Spinal cord (tissue), 10 donors: ENCODE measurements around the gene DTHD1. TPM values are rescaled to one million over a fixed set of nuclear protein-coding genes. Genes with fewer than 3 reads are reported as not detected.

Experiments
- DNase-seq, 6 donors: peaks; one replicate each; pipeline versions ENCODE4 v3.0.0 to v3.0.0-alpha.2; 2013 to 2015; ENCODE audit warnings: low spot score in 6 of 6, low read depth in 4 of 6
- H3K27ac ChIP-seq: one replicate; pipeline ENCODE4 v1.5.1; 2013; ENCODE audit warnings: low read depth, low read length, control low read depth
- H3K27me3 ChIP-seq: one replicate; pipeline ENCODE4 v1.6.1; 2013; ENCODE audit warnings: low read length; ENCODE audit not compliant: control insufficient read depth, insufficient read depth
- H3K36me3 ChIP-seq: one replicate; pipeline ENCODE4 v1.6.1; 2013; ENCODE audit warnings: low read length; ENCODE audit not compliant: control insufficient read depth, insufficient read depth
- H3K4me1 ChIP-seq: one replicate; pipeline ENCODE4 v1.6.1; 2013; ENCODE audit warnings: low read length; ENCODE audit not compliant: control insufficient read depth, insufficient read depth
- H3K4me3 ChIP-seq: one replicate; pipeline ENCODE4 v1.5.1; 2013; ENCODE audit warnings: low read depth, low read length, control low read depth
- H3K9me3 ChIP-seq: one replicate; pipeline ENCODE4 v1.6.1; 2013; ENCODE audit warnings: low read length; ENCODE audit not compliant: control insufficient read depth, insufficient read depth
- WGBS: methylation state at CpG from one replicate; pipeline ENCODE4 v1.1.5; 2013; ENCODE audit warnings: missing lambda C conversion rate; ENCODE audit not compliant: insufficient coverage; 5-methylcytosine and 5-hydroxymethylcytosine counted together
- polyA plus RNA-seq, 2 donors: library from polyadenylated mRNA; unstranded; fragments of 120-200 nt; gene quantifications; one replicate each; pipeline ENCODE4 v1.2.1, GENCODE V29; 2013; ENCODE audit not compliant: insufficient read length in 2 of 2
- total RNA-seq, 2 donors: library from RNA; depleted of rRNA in 1 of 2; stranded (reverse); fragments of 120-200 nt in 1 of 2; fragments of >200 nt in 1 of 2; gene quantifications; one replicate each; pipeline versions ENCODE4 v1.2.3 to v1.2.4, GENCODE V29; 2013 to 2014
- donor health status: healthy.

DTHD1 gene
- total and polyA plus RNA-seq, 4 donors, result 5.1 to 13.2 (median 7.7) TPM

DNA sequence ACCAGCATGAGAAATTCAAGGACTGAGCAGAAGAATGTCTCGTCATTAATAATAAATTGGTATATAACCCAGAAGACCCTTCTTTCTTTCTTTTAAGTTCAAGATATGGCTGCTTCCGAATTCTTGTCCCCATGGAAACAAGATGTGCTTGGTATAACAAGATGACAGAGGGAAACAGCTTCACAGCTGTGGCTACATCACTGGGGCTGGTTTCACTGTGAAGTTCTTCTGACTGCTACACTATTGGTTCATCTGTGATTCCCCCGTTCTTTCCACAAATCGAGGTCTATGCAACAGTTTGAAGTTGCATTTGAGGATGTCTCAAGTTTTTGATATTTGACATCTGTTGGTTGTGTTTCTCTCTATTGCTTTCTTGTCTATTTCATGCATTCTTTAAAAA is 12.3 kb upstream of the DTHD1 start:
- H3K4me1 ChIP-seq, result no peaks in the 10 kb centered on the region
- H3K27ac ChIP-seq, result no peak overlapping the region
- no peaks in the 10 kb centered on the region for H3K27me3 ChIP-seq
- no peak overlapping the region for H3K4me3 ChIP-seq
- H3K36me3 ChIP-seq, result no peaks in the 10 kb centered on the region
- no peaks in the 10 kb centered on the region for H3K9me3 ChIP-seq
- DNase-seq, result peak in 1 of 6 donors; percentile 48
- no CpG with 5 or more reads among the region's 4 CpGs for WGBS

DNA sequence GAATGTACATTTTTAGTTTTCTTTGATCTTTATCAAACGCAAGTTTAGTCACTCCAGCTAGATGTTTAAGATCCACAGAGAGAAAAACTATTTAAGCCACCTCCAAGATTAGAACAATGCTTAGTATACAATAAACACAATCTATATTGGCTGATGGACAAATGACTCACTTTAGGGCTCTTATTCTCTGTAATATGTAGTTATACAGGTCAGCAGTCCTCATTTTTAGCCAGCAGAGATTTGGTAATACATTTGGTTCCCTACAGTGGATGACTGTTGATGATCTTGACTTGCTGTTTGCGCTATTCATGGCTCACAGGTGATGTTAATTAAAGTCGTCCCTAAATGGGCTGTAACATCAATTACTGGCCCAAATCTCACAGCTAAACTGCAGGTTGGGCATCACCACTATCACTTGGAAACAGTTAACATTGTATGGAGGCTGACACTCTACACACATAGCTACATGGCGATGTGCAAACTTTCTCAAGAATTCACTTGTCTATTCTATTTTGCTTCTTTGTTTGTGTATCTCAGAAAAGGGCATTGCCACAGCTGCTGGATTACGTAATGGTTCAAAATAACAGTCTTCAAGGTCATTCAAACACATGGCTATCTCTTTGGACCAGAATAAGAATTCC is 11.8 kb upstream of the DTHD1 start:
- no CpG with 5 or more reads among the region's 5 CpGs for WGBS
- no peaks in the 10 kb centered on the region for H3K27me3 ChIP-seq
- no peaks in the 10 kb centered on the region for H3K4me1 ChIP-seq
- H3K9me3 ChIP-seq, result no peaks in the 10 kb centered on the region
- no peaks in the 10 kb centered on the region for H3K36me3 ChIP-seq
- H3K27ac ChIP-seq, result no peak overlapping the region
- H3K4me3 ChIP-seq, result no peak overlapping the region
- DNase-seq, result peak in 1 of 6 donors; percentile 30

DNA sequence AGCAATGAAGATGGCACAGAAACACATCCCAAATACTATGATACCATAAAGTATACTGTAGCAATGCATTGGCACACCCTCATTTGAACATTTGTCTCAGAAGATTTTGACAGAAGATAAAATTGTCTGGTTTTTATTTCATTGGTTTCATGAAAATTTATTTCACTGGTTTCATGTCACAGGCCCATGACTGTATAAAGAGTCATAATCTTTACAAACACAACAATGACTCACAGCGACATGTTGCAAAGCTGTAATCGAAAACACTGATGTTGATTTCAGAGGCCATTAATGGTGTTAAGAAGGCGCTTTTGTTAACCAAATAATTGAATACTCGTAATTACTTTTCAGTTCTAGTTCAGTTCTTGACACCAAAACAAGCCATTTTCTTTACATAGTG is 8.1 kb upstream of the DTHD1 start:
- no CpG with 5 or more reads among the region's 4 CpGs for WGBS
- DNase-seq, result no peak
- Histone ChIP-seq H3K4me1 (no peaks in the 10 kb centered on the region), H3K9me3 (no peaks in the 10 kb centered on the region), H3K4me3 (no peak overlapping the region), H3K27ac (no peak overlapping the region), H3K27me3 (no peaks in the 10 kb centered on the region), H3K36me3 (no peaks in the 10 kb centered on the region)

DNA sequence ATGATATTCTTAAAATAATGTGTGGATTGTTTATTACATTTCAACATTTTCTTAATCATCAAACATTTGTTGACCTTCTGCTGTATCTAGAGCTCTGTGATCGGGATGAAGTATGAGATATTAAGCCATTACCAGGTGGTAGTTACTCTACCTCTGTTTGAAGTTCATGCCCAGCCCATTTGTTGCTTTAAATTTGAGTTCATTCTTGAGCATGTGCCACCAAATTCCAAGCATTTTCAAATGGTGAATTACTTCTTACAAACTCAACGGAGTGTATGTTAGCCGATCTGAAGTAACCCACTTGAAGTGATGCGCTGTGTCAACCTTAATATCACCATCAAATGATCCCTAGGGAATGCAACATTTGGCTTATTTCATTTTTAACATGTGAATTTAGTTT is 7.3 kb upstream of the DTHD1 start:
- Histone ChIP-seq H3K27me3 (no peaks in the 10 kb centered on the region), H3K9me3 (no peaks in the 10 kb centered on the region), H3K4me1 (no peaks in the 10 kb centered on the region), H3K36me3 (no peaks in the 10 kb centered on the region), H3K4me3 (no peak overlapping the region), H3K27ac (no peak overlapping the region)
- no peak for DNase-seq
- no CpG with 5 or more reads among the region's 4 CpGs for WGBS

DNA sequence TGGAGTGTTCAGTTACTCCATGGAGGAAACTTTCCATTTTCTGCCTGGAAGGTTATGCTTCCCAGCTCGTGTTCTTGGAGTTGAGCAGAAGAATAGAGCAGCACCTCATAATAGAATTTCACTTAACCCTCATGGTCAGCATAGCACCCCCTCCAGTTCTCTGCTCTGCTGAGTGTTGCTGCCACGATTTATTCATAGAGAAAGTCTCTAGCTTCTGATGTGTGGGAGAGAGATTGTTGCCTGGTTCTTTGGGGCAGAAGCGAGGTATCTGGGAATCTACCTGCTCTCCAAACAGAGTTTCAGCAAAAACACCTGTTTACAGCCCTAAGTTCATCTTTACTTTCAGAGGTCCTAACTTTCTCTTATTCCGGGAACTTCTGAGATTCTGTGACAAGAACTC is 3.9 kb upstream of the DTHD1 start:
- H3K27ac ChIP-seq, result no peak overlapping the region
- H3K4me3 ChIP-seq, result no peak overlapping the region
- no peaks in the 10 kb centered on the region for H3K27me3 ChIP-seq
- H3K4me1 ChIP-seq, result peaks cover 3% of the 10 kb centered on the region
- WGBS, result 90% methylated on average over 1 of the region's 4 CpGs
- DNase-seq, result no peak
- H3K36me3 ChIP-seq, result no peaks in the 10 kb centered on the region
- H3K9me3 ChIP-seq, result no peaks in the 10 kb centered on the region

DNA sequence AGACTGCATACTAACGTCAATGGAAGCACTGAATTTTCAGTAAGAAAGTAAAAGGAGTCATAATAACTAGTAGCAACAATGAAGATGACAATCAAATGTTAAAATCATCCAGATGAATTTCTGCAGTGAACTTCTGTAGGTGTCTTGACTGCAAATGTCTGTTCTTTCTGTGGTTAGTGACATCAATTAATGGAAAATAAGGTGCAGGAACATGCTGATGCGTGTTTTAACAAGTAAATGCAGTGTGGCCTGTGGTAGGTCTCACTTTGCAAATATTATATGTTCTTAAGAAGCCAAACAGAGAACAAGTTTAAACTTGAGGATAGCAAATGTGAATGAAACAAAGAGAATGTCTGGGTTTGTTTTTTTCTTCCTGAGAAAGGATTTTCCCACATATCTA is 2.6 kb upstream of the DTHD1 start:
- Histone ChIP-seq H3K36me3 (no peaks in the 10 kb centered on the region), H3K4me3 (no peak overlapping the region), H3K27me3 (no peaks in the 10 kb centered on the region), H3K9me3 (no peaks in the 10 kb centered on the region), H3K27ac (no peak overlapping the region), H3K4me1 (peaks cover 3% of the 10 kb centered on the region)
- DNase-seq, result no peak
- WGBS, result no CpG with 5 or more reads among the region's 2 CpGs

DNA sequence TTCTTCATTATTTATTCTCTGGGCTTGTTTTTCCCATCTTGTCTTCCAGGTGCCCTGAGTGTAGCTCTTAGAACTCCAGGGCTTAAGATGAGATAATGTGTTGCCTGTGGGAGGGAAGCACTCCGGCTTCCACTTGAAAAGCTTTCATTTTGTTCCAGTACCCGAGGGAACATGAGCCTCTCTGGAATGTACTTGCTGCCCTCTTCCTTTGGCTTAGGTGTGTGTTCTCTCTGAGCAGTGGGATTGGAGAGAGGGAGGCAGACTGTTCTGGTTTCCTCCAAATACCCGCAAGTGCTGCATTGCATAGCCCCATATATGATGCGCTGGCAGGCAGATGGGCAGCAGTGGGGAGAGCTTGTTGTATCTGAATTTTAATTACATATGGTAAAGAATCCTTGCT is 861 bp upstream of the DTHD1 start:
- H3K36me3 ChIP-seq, result no peaks in the 10 kb centered on the region
- no peaks in the 10 kb centered on the region for H3K9me3 ChIP-seq
- H3K27ac ChIP-seq, result peak overlapping the region; percentile 47
- H3K4me1 ChIP-seq, result peaks cover 3% of the 10 kb centered on the region
- no peaks in the 10 kb centered on the region for H3K27me3 ChIP-seq
- peak in 2 of 6 donors; percentile 38 to 50 for DNase-seq
- 17% methylated on average over 2 of the region's 4 CpGs for WGBS
- H3K4me3 ChIP-seq, result no peak overlapping the region

DNA sequence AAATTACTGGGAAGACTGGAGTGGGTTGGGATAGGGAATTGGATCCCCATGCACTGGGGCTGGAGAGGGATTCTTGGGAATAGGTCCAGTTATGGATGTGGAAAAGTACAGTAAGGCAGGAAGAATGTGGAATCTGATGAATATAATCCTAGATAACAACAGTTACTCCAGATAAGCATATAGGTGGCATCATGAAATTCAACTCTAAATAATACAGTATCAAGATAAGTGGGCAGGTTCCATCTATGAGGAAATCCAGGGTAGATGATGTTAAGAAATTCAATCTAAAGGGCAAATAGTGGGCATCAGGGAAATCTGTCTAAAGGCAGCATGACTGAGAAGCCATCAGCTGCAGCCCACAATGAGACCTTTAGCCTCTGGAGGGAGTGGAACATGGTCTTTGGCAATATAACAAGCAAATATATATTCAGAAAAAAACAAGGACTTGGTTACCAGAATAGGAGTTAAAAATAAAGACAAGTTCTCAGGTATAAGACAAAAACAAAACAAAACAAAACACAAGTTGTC is 1.2 kb downstream of the DTHD1 start:
- Histone ChIP-seq H3K4me3 (peak overlapping the region; percentile 7), H3K27me3 (no peaks in the 10 kb centered on the region), H3K27ac (peak overlapping the region; percentile 78)

DNA sequence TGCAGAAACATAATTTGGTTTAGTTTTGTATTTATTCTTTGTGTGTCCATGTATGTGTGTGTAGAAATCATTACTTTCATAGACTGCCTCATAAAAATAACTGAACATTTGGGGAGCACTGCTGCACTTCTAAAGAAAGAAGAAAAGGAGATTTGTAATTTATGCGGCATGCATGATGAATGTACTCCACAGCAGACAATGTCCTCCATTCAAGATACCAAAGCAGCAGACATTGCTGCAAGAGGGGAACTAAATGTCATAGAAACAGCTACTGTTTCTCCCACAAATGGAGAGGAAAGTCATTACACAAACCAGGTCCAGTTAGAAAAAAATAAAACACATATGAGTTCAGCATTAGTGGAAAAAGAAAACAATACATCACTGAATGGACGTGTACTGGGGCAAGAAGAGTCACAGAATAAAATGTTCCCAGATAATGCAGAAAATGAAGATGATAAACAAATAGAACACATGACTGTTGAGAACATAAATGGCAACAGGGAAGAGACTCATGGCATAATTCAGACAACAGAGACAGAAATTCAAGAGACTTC is 2.6 kb downstream of the DTHD1 start:
- no peaks in the 10 kb centered on the region for H3K27me3 ChIP-seq
- H3K4me1 ChIP-seq, result peaks cover 3% of the 10 kb centered on the region
- H3K36me3 ChIP-seq, result no peaks in the 10 kb centered on the region
- DNase-seq, result peak in 5 of 6 donors; percentile 35 to 80 (median 49)
- H3K9me3 ChIP-seq, result no peaks in the 10 kb centered on the region
- WGBS, result no CpG with 5 or more reads among the region's 2 CpGs
- H3K4me3 ChIP-seq, result peak overlapping the region; percentile 7
- H3K27ac ChIP-seq, result peak overlapping the region; percentile 81

More for the DNA sequence above, 1.2 kb downstream of the DTHD1 start:
- no peaks in the 10 kb centered on the region for H3K9me3 ChIP-seq
- H3K4me1 ChIP-seq, result peaks cover 3% of the 10 kb centered on the region
- H3K36me3 ChIP-seq, result no peaks in the 10 kb centered on the region
- DNase-seq, result no peak
